Measurements from ENCODE around the gene FAM163B. TPM values are rescaled to one million over a fixed set of nuclear protein-coding genes. Genes with fewer than 3 reads are reported as not detected.

FAM163B gene
- total and polyA plus RNA-seq, 2 donors from 2014 or later = 0.54 TPM; not detected in 1

- Histone ChIP-seq H3K4me1 (ENCODE audit: control insufficient read depth in 2 of 3, insufficient read depth in 2 of 3, low read depth in 1 of 3, low read length in 3 of 3) (peaks cover 0 to 20% (median 0%) of the 10 kb centered on the region in 3 donors), H3K27ac (ENCODE audit: low read depth in 2 of 2, low read length in 2 of 2) (peak overlapping the region; percentile 70 to 75), H3K27me3 (ENCODE audit: control insufficient read depth, insufficient read depth, low read length) (no peaks in the 10 kb centered on the region), H3K36me3 (ENCODE audit: control insufficient read depth in 2 of 3, insufficient read depth in 3 of 3, low read length in 3 of 3) (peaks cover 0 to 4% (median 0%) of the 10 kb centered on the region in 3 donors), H3K9ac (ENCODE audit: low read length in 3 of 3) (peak overlapping the region in 1 of 3 donors; percentile 31), H3K4me3 (ENCODE audit: low read length in 3 of 3) (peak overlapping the region in 1 of 3 donors; percentile 17), H3K9me3 (ENCODE audit: control insufficient read depth in 2 of 3, insufficient read depth in 1 of 3, low read length in 3 of 3) (no peaks in the 10 kb centered on the region)
- intact Hi-C loops (cut with DNase I) = no loop called here
- FAIRE-seq (no peak), DNase-seq (peak in 3 of 5 donors; percentile 48 to 71 (median 55))
- TF ChIP-seq CTCF (IDR thresholded peaks at IDR 0.05; ENCODE audit: borderline replicate concordance, extremely low read depth, insufficient read depth) = no peak
These were observed 50.7 kb downstream of the FAM163B start for GRCh38 chr9:133558191-133559126.

DNA sequence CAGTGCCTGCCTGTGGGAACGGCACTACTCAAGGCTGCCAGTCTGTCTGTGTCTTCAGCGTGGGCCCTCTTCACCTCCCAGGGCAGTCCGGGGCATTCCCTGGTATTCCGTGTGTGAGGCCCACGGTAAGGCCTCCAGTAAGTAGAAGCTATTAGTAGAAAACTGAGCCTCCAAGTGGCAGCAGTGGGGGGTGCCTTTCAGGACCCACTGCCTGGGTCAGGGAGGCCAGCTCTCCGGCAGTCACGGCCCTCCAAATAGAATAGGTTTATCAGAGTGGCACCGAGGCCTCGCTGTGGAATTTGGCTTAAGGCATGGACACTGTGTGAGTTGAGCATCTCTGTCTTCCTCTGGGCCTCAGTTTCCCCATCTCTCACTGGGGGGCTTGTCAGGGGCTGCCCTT lies 51.6 kb downstream of the FAM163B start:
- Histone ChIP-seq H3K9me3 (ENCODE audit: control insufficient read depth in 2 of 3, insufficient read depth in 1 of 3, low read length in 3 of 3) (no peaks in the 10 kb centered on the region), H3K4me1 (ENCODE audit: control insufficient read depth in 2 of 3, insufficient read depth in 2 of 3, low read depth in 1 of 3, low read length in 3 of 3) (peaks cover 0 to 16% (median 0%) of the 10 kb centered on the region in 3 donors), H3K4me3 (ENCODE audit: low read length in 3 of 3) (no peak overlapping the region), H3K27ac (ENCODE audit: low read depth in 2 of 2, low read length in 2 of 2) (peak overlapping the region; percentile 32 to 41), H3K27me3 (ENCODE audit: control insufficient read depth, insufficient read depth, low read length) (no peaks in the 10 kb centered on the region), H3K9ac (ENCODE audit: low read length in 3 of 3) (no peak overlapping the region), H3K36me3 (ENCODE audit: control insufficient read depth in 2 of 3, insufficient read depth in 3 of 3, low read length in 3 of 3) (peaks cover 0 to 4% (median 0%) of the 10 kb centered on the region in 3 donors)
- no peak for DNase-seq
- FAIRE-seq = no peak
- TF ChIP-seq CTCF (IDR thresholded peaks at IDR 0.05; ENCODE audit: borderline replicate concordance, extremely low read depth, insufficient read depth) = no peak
- intact Hi-C loops (cut with DNase I) = no loop called here

GRCh38 chr9:133556354-133556753 lies 52.8 kb downstream of the FAM163B start:
- H3K36me3 ChIP-seq (ENCODE audit: control insufficient read depth in 2 of 3, insufficient read depth in 3 of 3, low read length in 3 of 3) = peaks cover 0 to 7% (median 4%) of the 10 kb centered on the region in 3 donors
- H3K27ac ChIP-seq (ENCODE audit: low read depth in 2 of 2, low read length in 2 of 2) = no peak overlapping the region
- H3K27me3 ChIP-seq (ENCODE audit: control insufficient read depth, insufficient read depth, low read length) = no peaks in the 10 kb centered on the region
- intact Hi-C loops (cut with DNase I) = no loop called here
- FAIRE-seq = no peak
- H3K9me3 ChIP-seq (ENCODE audit: control insufficient read depth in 2 of 3, insufficient read depth in 1 of 3, low read length in 3 of 3) = no peaks in the 10 kb centered on the region
- H3K9ac ChIP-seq (ENCODE audit: low read length in 3 of 3) = no peak overlapping the region
- H3K4me3 ChIP-seq (ENCODE audit: low read length in 3 of 3) = no peak overlapping the region
- TF ChIP-seq CTCF (IDR thresholded peaks at IDR 0.05; ENCODE audit: borderline replicate concordance, extremely low read depth, insufficient read depth) = no peak
- no peak for DNase-seq
- peaks cover 0 to 16% (median 0%) of the 10 kb centered on the region in 3 donors for H3K4me1 ChIP-seq (ENCODE audit: control insufficient read depth in 2 of 3, insufficient read depth in 2 of 3, low read depth in 1 of 3, low read length in 3 of 3)

All from kidney (tissue), 14 donors.